ENCODE measurements around the gene ANO3. TPM values are rescaled to one million over a fixed set of nuclear protein-coding genes. Genes with fewer than 3 reads are reported as not detected.
"Not testable (repeated sequence)": the region's sequence is repeated elsewhere in the genome, so short reads cannot be mapped to it uniquely, and the experiment has no call there.

Gene ANO3
- not detected for total RNA-seq

DNA sequence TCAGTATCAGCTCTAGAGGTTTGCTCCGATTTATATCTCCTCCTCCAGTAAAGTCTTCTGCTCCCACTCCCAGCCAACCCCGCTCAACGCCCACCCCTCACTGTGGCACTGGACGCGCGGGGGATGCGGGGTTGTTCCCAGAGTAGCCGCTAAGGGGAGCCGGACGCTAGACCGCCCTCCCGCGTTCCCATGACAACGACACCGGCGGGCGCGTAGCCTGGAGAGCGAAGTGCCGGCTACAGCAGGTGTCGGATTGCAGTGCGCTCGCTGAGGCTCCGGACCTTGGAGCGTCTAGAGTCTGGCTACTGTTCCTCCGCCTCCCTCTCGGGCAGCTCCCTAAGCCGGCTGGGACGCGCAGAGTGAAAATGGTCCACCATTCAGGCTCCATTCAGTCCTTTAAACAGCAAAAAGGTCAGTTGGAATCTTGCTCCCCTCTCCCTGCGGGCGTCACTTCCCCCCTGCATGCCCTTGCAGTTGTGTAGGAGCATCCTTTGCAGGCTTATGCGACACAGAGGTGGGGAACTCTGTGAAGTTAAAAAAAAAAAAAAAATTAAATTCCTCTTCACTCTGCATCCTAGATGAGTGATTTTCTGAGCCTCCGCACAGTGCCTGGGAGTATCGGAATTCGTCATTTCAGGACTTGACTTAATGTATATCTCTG, at the start of gene ANO3:
Gene ANO3 (plus strand): TSS at position 220 of the 661 bp plus-strand sequence. CDS start 146 bp downstream, at position 366.
- Mint-ChIP-seq H3K36me3 (ENCODE audit: low read depth) (no peaks in the 10 kb centered on the region), H3K9me3 (peaks cover 2% of the 10 kb centered on the region), H3K27me3 (no peaks in the 10 kb centered on the region), H3K27ac (no peak within 1 kb of the TSS), H3K4me1 (no peaks in the 10 kb centered on the region), H3K4me3 (no peak within 1 kb of the TSS)
- POLR2A ChIA-PET: no interaction called here
- CTCF ChIA-PET: no interaction called here
- no peak for DNase-seq

DNA sequence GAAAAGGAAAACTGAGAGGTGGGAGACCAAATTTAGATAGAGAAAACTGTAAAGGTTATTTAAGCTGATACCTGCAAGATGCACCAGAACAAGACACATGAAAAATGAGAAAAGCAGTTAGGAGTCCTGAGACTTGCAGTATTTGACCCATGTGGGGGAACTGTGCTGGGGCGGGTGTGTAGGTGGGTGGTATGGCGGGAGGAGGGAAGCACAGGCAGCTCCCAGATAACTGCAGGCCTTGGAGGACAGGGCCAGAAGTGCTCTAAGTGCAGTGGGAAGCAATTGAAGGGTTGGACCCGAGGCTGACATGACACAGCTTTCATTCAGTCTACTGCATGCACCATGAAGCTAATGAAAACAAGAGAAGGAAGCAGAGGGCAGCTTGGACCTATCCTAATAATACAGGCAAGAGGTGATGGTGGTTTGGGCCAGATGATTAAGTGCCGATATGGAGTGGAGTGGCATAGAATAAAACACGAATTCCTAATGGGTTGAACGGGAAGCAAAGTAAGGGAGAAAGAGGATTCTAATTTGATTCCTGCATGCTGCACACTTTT, 48.0 kb upstream of the ANO3 start:
- DNase-seq: no peak
- H3K9me3 Mint-ChIP-seq: no peaks in the 10 kb centered on the region
- H3K4me1 Mint-ChIP-seq: peaks cover 5% of the 10 kb centered on the region
- peaks cover 6% of the 10 kb centered on the region for H3K27me3 Mint-ChIP-seq
- ChIA-PET CTCF (interaction anchor here (0.9 to 2.1 kb wide), 7 partner anchors 8 to 1202 kb away, joined by 3 to 9 read pairs (median 4); no protein-coding TSS in a partner anchor), POLR2A (no interaction called here)
- H3K27ac Mint-ChIP-seq: no peak overlapping the region
- H3K4me3 Mint-ChIP-seq: no peak overlapping the region
- no peaks in the 10 kb centered on the region for H3K36me3 Mint-ChIP-seq (ENCODE audit: low read depth)

DNA sequence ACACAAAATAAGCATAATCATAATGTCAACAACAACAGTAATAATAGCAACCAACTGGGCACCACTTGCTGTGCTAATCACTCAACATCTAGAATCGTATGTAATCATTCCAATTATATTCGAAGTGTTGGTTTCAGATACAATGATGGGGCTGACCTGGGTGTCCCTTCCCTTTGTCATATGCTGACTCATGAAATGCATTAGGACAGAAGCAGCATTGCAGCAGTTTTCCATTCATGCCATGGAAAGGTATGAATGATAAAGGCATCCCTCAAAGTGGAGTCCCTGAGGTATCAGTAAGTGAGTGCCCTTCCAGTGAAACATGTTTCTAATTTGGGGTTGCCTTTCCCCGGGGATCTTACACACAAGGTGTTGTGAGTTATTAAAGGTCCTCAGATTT, 46.3 kb upstream of the ANO3 start:
- ChIA-PET CTCF (no interaction called here), POLR2A (no interaction called here)
- Mint-ChIP-seq H3K27ac (no peak overlapping the region), H3K36me3 (ENCODE audit: low read depth) (no peaks in the 10 kb centered on the region), H3K9me3 (no peaks in the 10 kb centered on the region), H3K4me1 (peaks cover 5% of the 10 kb centered on the region), H3K27me3 (peaks cover 6% of the 10 kb centered on the region), H3K4me3 (no peak overlapping the region)
- no peak for DNase-seq

DNA sequence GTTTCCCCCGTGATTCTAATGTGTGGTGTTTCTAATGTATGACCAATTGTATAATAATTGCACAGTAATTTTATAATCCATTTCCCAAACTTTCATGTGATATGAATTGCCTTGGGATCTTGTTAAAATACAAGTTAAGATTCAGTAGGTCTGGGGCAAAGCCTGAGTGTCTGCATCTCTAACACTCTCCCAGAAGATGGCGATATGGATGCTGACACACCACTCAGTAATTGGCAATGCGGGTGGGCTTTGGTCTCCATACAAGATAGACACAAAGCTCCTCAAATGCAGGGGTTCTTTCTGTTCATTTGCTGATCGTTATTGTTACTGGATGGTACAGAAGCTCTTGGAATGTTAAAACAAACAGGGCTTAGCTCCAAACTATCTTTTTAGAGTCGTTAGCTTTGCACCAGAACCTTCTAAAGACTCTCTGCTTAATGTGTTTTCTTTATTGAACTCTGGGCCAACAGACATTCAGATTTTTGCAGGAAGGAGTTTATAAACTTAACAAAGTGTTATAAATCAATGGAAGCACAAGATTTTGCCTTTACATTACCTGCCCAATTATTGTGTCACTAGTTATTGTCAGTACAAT, 45.4 kb upstream of the ANO3 start:
- Mint-ChIP-seq H3K9me3 (no peaks in the 10 kb centered on the region), H3K4me1 (peaks cover 5% of the 10 kb centered on the region), H3K36me3 (ENCODE audit: low read depth) (no peaks in the 10 kb centered on the region), H3K27me3 (peaks cover 6% of the 10 kb centered on the region), H3K4me3 (no peak overlapping the region), H3K27ac (no peak overlapping the region)
- ChIA-PET POLR2A (no interaction called here), CTCF (no interaction called here)
- DNase-seq: no peak

DNA sequence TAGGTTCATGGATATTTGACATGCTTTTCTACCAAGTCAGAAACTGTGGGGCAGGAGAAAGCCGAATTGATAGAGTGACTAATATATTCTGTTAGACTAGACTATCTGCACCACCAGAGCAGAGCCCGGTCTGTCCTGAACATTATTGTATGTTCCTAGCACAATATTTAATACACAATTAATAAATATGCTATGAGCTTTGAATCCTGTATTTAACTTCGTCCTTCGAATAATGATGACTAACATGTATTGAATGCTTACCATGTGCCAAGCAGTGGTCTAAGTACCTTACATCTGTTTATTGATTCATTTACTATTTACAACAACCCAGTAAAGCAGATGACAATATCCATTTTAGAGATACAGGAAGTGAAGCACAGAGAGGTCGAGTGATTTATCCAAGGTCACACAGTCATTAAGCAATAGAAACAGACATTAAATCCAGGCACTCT, 44.8 kb upstream of the ANO3 start:
- Mint-ChIP-seq H3K4me1 (peaks cover 5% of the 10 kb centered on the region), H3K36me3 (ENCODE audit: low read depth) (no peaks in the 10 kb centered on the region), H3K9me3 (no peaks in the 10 kb centered on the region), H3K4me3 (no peak overlapping the region), H3K27ac (no peak overlapping the region), H3K27me3 (peaks cover 6% of the 10 kb centered on the region)
- POLR2A ChIA-PET: no interaction called here
- DNase-seq: no peak
- CTCF ChIA-PET: no interaction called here

DNA sequence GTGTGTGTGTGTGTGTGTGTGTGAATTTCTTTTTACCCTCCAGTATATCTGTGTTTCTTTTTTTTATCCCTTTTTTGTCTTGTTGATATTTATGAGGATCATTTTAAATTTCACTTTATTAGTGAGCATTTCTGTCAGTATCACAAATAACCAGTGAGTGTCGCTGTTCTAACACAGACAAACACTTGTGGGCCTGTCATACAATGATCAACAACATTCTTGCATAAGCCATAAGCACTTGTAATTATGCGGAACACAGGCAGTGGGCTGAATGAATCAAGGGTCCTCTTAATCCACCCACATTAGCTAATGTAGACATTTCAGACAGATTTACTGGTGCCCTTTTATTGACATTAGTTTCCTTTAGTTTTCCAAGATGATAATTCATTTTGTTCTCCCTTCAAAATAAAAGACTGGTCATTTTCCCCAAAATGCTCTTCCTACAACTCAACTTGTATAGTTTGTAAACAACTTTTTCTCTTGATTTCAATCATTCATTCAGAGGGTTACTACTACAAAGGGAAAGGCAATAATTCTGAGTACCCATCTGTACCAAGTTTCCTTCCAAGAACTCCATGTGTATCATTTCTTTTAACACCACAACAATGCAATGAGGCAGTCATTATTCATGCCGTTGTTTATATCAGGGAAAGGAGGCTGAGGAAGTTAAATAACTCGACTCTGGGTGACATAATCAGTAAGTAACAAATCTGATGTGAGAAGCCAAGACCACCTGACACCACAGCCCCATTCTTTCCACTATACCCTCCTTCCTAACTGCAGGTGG, 34.5 kb upstream of the ANO3 start:
- no peaks in the 10 kb centered on the region for H3K9me3 Mint-ChIP-seq
- no peak overlapping the region for H3K4me3 Mint-ChIP-seq
- no peaks in the 10 kb centered on the region for H3K27me3 Mint-ChIP-seq
- CTCF ChIA-PET: interaction anchor here (0.8 kb wide), 1 partner anchor 364 kb away, joined by 3 read pairs; no protein-coding TSS in a partner anchor
- no peak for DNase-seq
- H3K4me1 Mint-ChIP-seq: no peaks in the 10 kb centered on the region
- H3K27ac Mint-ChIP-seq: no peak overlapping the region
- POLR2A ChIA-PET: no interaction called here
- H3K36me3 Mint-ChIP-seq (ENCODE audit: low read depth): no peaks in the 10 kb centered on the region

DNA sequence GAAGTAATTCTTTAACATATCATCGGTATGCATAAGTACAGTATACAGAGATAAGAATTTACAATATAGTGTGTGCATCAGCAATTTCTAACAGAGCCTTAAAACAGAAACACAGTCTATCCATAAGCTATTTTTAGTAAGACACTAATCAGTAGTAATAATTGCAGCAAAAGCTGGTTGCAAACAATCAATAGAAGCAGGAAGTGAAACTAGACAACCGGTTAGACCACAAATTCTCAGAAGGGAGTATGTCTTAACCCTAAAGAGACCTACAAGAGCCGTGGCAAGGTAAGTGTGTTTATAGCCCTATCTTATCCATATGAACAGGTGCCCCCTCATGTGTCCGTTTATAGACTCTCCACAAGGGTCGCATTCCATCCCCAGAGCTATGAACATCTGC, 15.6 kb upstream of the ANO3 start:
- H3K27ac Mint-ChIP-seq; H3K27me3 Mint-ChIP-seq; H3K36me3 Mint-ChIP-seq (ENCODE audit: low read depth); H3K4me3 Mint-ChIP-seq; H3K9me3 Mint-ChIP-seq; CTCF ChIA-PET; DNase-seq; POLR2A ChIA-PET; H3K4me1 Mint-ChIP-seq: not testable (repeated sequence)

DNA sequence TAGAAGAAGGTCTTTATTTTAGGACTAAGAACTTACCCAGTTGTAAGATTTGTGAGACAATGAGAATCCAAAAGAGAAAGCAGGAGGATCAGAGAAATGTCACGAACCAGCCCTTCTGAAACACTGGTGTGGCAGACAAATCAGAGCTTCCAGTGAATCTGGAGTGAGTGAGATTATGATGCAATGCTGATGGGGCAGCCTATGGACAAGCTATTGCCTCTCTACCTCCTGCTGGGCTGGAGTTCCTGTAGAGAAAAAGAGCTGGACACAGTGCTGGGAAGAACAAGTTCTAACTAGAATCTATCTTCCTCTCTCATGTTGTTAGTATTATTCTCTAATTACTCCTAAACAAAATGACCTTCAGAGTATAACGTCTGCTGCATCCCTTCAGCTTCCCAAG, 12.0 kb upstream of the ANO3 start:
- H3K9me3 Mint-ChIP-seq: no peaks in the 10 kb centered on the region
- no peak overlapping the region for H3K27ac Mint-ChIP-seq
- no peak for DNase-seq
- no peaks in the 10 kb centered on the region for H3K27me3 Mint-ChIP-seq
- no peaks in the 10 kb centered on the region for H3K36me3 Mint-ChIP-seq (ENCODE audit: low read depth)
- CTCF ChIA-PET: no interaction called here
- H3K4me1 Mint-ChIP-seq: no peaks in the 10 kb centered on the region
- no peak overlapping the region for H3K4me3 Mint-ChIP-seq
- POLR2A ChIA-PET: no interaction called here

DNA sequence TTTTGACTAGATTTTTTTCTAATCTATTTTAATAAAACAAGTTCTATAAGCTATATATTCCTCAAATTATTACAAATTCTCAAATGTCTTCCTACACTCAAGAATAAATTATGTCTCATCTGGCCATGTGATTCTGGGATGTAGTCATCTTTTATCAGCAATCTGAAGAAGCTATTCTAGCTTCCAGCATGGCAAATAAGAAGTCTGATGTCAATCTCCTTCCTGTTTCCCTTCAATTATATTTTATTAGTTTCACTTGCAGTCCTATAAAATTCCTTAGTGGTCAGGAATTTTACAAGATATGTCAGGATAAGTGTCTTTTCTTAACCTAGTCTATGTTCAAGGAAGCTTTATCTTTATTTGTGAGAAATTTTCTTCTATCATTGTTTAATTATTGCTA, 10.4 kb upstream of the ANO3 start:
- no peak for DNase-seq
- H3K4me3 Mint-ChIP-seq: no peak overlapping the region
- POLR2A ChIA-PET: no interaction called here
- no peak overlapping the region for H3K27ac Mint-ChIP-seq
- CTCF ChIA-PET: no interaction called here
- no peaks in the 10 kb centered on the region for H3K36me3 Mint-ChIP-seq (ENCODE audit: low read depth)
- H3K9me3 Mint-ChIP-seq: no peaks in the 10 kb centered on the region
- no peaks in the 10 kb centered on the region for H3K4me1 Mint-ChIP-seq
- no peaks in the 10 kb centered on the region for H3K27me3 Mint-ChIP-seq

DNA sequence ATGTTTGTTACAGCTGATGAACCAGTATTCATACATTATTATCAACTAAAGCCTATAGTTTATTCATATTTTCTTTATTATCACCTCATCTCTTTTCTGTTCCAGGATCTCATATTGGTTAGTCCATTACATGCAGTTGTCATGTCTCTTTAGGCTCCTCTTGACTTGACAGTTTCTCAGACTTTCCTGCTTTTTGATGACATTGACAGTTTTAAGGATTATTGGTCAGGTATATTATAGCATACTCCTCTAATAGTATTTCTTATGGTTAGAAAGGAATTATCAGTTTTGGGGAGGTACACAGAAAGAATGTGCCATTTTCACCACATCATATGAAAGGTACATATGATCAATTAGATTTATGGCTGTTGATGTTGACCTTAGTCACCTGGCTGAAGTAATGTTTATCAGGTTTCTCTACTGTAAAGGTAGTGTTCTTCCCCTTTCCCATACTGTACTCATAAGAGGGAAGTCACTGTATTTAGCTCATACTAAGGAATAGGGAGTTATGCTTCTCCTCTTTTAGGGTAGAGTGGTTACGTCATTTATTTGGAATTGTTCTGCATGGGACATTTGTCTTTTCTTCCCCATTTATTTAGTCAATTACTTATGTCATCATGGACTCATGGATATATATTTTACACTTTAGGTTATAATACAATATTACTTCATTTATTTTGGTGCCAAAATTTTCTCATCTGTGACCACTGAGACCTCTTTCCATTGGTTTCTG, 9.4 kb upstream of the ANO3 start:
- H3K36me3 Mint-ChIP-seq (ENCODE audit: low read depth): no peaks in the 10 kb centered on the region
- no peak overlapping the region for H3K27ac Mint-ChIP-seq
- H3K4me1 Mint-ChIP-seq: no peaks in the 10 kb centered on the region
- ChIA-PET POLR2A (no interaction called here), CTCF (no interaction called here)
- no peak overlapping the region for H3K4me3 Mint-ChIP-seq
- H3K27me3 Mint-ChIP-seq: no peaks in the 10 kb centered on the region
- no peak for DNase-seq
- no peaks in the 10 kb centered on the region for H3K9me3 Mint-ChIP-seq

DNA sequence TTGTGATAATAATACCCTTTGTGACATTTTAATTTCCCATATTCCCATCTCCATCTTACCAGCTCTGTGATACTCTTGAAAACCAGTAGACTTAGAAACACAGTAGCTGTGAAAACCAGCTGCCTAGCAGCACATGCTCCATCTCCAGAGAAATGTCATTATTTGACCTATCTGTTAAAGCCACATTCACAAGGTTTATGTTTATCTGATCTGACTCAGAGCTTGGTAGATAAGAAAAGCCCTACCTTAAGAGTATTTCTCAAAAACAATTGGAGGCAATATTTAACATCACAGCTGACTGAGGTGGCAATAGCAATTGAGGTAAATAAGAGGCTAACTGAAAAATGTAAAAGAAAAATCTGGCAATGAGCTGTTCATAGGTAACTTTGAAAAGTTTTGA, 8.1 kb upstream of the ANO3 start:
- ChIA-PET CTCF (interaction anchor here (2.0 kb wide), 1 partner anchor 39 kb away, joined by 5 read pairs; no protein-coding TSS in a partner anchor), POLR2A (no interaction called here)
- Mint-ChIP-seq H3K27ac (no peak overlapping the region), H3K4me3 (no peak overlapping the region), H3K9me3 (no peaks in the 10 kb centered on the region), H3K4me1 (no peaks in the 10 kb centered on the region), H3K27me3 (no peaks in the 10 kb centered on the region), H3K36me3 (ENCODE audit: low read depth) (no peaks in the 10 kb centered on the region)
- DNase-seq: no peak

DNA sequence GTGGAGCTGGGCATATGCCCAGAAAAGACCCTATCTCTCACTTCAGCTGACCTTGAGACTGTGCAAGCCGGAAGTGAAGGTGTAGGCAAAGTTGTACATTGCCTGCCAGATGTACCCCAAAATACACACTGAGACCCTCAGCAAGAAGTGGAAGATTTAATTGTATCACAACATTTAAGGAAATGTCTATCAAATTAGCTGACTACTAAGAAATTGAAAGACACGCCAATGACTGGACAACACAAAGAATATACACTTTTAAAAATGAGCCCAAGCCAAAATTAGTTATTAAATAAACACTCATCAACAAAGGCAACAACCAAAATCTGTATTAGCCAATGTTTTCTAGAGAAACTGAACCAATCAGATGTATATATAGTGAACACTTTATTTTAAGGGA, 7.7 kb upstream of the ANO3 start:
- H3K36me3 Mint-ChIP-seq (ENCODE audit: low read depth): no peaks in the 10 kb centered on the region
- H3K9me3 Mint-ChIP-seq: no peaks in the 10 kb centered on the region
- H3K4me3 Mint-ChIP-seq: no peak overlapping the region
- H3K4me1 Mint-ChIP-seq: no peaks in the 10 kb centered on the region
- ChIA-PET CTCF (interaction anchor here (2.0 kb wide), 1 partner anchor 40 kb away, joined by 5 read pairs; no protein-coding TSS in a partner anchor), POLR2A (no interaction called here)
- H3K27me3 Mint-ChIP-seq: no peaks in the 10 kb centered on the region
- no peak overlapping the region for H3K27ac Mint-ChIP-seq
- no peak for DNase-seq

DNA sequence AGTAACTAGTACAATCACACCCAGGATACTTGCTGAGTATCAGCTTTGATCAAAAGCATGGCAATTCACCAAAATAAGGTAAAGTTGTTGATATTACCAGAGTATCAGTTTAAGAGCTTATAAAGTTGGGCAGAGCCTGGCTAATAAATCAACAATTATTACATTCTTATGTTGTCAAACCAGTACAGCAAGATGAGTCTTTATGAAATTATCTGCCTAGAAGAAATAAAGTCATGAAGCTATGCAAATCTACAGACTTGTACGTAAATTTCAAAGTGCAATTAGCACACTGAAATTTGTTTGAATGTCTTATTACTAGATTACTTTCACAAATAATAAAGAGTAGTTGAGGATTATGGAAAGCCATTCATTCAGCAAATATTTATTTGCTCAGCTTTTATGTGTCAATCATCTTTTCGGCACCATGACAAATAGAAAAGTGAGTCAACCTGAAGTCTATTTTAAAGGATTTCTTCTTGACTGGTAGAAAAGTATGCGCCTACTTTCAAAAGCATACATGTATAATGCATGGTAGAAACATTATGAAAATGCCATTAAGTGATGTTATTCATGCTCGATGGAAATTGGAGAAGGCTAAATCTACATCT, 5.0 kb upstream of the ANO3 start:
- no peak overlapping the region for H3K4me3 Mint-ChIP-seq
- H3K36me3 Mint-ChIP-seq (ENCODE audit: low read depth): no peaks in the 10 kb centered on the region
- ChIA-PET POLR2A (no interaction called here), CTCF (no interaction called here)
- H3K9me3 Mint-ChIP-seq: peaks cover 2% of the 10 kb centered on the region
- no peak overlapping the region for H3K27ac Mint-ChIP-seq
- no peak for DNase-seq
- H3K27me3 Mint-ChIP-seq: no peaks in the 10 kb centered on the region
- no peaks in the 10 kb centered on the region for H3K4me1 Mint-ChIP-seq
